Activated CD4-positive, alpha-beta T cell treated with anti-CD3 and anti-CD28 coated beads, Interleukin-10, Interleukin-2, amounts not matched to agents 100 ng/mL and 50 ng/mL, durations not matched to agents 16 hours and 8 hours (primary cell): ENCODE data around the gene CCR9.

Source experiments
- DNase-seq: peaks from one replicate; pipeline ENCODE4 v3.0.0-alpha.2; 2020

The CCR9 gene

GRCh38 chr3:45873036-45873435 is 13.3 kb upstream of the CCR9 start:
- DNase-seq: no peak

GRCh38 chr3:45873638-45874037 is 12.7 kb upstream of the CCR9 start:
- no peak for DNase-seq

GRCh38 chr3:45874677-45875346 is 11.5 kb upstream of the CCR9 start:
- DNase-seq: no peak

GRCh38 chr3:45878124-45878523 is 8.2 kb upstream of the CCR9 start:
- DNase-seq: no peak

GRCh38 chr3:45880725-45881077 is 5.6 kb upstream of the CCR9 start:
- no peak for DNase-seq

- peak; percentile 20 for DNase-seq
Measured at GRCh38 chr3:45881078-45882022, 5.0 kb upstream of the CCR9 start.

GRCh38 chr3:45884368-45885201 is 1.8 kb upstream of the CCR9 start:
- DNase-seq: peak; percentile 16

GRCh38 chr3:45887285-45887684 is 942 bp downstream of the CCR9 start:
- no peak for DNase-seq

GRCh38 chr3:45887759-45888511 is 1.6 kb downstream of the CCR9 start:
- no peak for DNase-seq

GRCh38 chr3:45889337-45889736 is 3.0 kb downstream of the CCR9 start:
- no peak for DNase-seq

- DNase-seq: no peak
Measured at GRCh38 chr3:45890405-45890804, 4.1 kb downstream of the CCR9 start.

GRCh38 chr3:45892161-45892560 is 5.8 kb downstream of the CCR9 start:
- no peak for DNase-seq

- no peak for DNase-seq
Measured at GRCh38 chr3:45894015-45894414, 7.7 kb downstream of the CCR9 start.

- no peak for DNase-seq
Measured at GRCh38 chr3:45895686-45896468, 9.5 kb downstream of the CCR9 start.

GRCh38 chr3:45896956-45897355 is 10.6 kb downstream of the CCR9 start:
- DNase-seq: no peak

- DNase-seq: no peak
Measured at GRCh38 chr3:45904931-45905330, 18.6 kb downstream of the CCR9 start.

- no peak for DNase-seq
Measured at GRCh38 chr3:45905755-45906154, 19.4 kb downstream of the CCR9 start.

- DNase-seq: no peak
Measured at GRCh38 chr3:45906681-45907407, 20.5 kb downstream of the CCR9 start.

GRCh38 chr3:45907769-45908705 is 21.7 kb downstream of the CCR9 start:
- peak; percentile 17 for DNase-seq

GRCh38 chr3:45908761-45909160 is 22.4 kb downstream of the CCR9 start:
- no peak for DNase-seq
